Activated naive CD4-positive, alpha-beta T cell treated with Interleukin-2 at 50 U/mL for 16 hours (primary cell): ENCODE data around the gene MX1.

Experiments used
- DNase-seq: peaks from one replicate; pipeline ENCODE4 v3.0.0-alpha.2; 2020

MX1 gene

DNA sequence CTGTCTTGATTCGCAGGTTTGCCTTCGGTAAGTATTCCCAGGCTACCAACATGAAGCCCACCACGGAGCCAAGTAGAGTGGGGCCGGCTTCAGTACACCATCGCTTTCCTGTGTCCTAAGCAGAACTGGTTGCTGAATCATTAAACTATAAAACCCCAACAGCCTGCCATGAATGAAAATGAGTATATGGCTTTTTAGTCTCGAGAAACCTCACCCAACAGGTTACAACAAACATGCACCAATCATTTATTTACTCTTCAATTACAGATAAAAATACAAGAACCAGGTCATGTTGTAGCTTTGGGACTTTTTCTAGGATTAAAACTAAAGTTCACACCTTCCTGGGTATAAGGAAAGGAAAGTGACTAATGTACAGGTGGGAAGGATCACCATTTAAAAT lies 74.3 kb downstream of the MX1 start:
- DNase-seq = no peak

DNA sequence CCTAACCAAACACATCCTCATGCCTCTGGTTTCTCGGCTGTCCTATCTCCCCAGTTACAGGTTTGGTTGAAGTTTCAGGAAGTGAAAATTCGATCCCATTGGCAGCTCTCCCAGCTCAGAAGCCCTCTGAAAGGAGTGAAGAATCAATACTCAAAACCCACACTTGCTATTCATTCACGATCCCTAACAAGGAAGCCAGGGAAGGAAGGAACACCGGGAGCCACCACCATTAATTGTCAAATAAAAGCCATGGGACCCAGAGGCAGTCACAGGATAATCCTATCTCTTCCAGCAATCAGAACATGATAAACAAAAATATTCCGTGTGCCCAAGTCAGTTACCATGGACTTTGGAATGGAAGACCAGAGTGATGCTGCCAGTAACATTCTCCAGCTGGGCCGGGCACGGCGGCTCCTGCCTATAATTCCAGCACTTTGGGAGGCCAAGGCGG lies 74.9 kb downstream of the MX1 start:
- DNase-seq = no peak

DNA sequence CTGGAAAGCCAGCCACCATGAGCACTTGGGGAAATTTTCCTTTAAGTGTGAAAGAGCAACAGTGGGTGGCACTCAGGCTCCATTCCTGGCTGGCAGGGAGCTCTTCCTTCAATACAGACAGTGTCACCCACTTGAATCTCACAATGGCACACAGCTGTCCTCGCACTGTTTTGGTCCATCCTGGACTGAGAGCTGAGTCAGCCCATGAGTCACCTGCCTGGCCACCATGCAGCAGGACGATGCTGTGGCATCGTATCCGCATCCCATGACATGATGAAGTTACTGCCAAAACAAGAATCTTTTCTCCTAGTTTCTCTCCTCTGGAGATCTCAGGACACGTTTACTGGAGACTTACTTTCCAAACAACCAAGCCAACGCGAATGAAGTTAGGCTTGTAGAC lies 75.9 kb downstream of the MX1 start:
- DNase-seq = no peak

DNA sequence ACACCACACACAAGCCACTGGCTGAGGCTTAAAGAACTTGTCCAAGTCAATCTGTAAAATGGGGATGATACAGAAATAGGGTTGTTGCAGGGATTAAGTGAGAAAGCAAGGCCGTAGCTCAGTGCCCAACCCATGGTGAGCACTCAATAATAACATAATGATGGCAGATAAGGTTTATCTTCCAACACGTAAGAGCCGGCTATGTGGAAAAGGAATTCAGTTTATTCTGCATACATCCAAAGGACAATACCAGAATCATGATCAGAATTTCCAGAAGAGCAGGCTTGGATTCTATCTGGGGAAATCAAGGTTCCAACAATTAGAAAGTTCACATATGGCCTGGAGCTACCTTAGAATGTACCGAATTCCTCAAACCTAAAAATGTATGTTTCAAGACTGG lies 77.3 kb downstream of the MX1 start:
- no peak for DNase-seq

DNA sequence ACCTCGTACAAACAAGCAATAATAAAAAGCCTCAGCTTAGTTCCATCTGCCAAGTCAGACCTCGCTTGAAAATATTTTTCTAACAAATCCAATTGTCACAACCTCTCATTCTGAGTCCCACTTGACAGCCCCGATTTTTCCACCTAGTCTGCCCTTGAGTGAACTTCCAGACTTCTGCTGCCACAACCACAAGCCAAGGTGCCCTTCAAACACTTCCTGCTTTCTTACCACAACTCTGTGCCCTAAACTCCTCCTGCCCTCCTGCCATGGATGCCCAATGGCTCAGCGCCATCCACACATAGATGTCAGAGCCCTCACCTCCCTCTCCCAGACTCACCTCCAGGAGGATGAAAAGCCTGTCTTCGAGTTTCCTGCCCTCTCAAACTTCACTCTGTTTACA lies 78.0 kb downstream of the MX1 start:
- no peak for DNase-seq

DNA sequence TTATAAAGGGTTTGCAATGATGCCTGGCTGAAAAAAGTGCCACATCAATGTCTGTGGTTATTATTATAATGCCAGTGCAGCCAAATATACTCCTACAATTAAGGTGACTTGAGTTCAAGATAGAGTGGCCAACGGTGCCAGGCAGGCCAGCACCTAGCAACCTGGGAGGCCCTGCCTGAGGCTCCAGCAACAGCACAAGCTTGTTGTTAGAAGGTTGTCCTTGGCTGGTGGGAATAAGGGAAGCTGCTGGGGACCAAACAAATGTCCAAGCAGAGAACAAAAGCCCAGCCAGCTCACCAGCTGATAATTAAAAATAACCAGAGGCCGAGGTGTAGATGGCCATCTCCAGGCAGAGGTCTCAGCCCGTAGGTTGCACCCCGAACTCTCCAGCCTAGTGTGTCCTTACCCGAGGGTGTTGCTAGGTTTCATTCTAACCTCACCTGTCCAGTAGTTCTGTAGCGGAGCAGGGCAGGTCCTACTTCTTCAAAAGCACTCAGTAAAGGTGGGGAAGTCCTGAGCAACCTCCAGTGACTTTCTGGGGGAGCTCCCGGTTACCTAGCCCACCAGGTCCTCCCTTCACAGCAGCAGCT lies 80.1 kb downstream of the MX1 start:
- DNase-seq = no peak

DNA sequence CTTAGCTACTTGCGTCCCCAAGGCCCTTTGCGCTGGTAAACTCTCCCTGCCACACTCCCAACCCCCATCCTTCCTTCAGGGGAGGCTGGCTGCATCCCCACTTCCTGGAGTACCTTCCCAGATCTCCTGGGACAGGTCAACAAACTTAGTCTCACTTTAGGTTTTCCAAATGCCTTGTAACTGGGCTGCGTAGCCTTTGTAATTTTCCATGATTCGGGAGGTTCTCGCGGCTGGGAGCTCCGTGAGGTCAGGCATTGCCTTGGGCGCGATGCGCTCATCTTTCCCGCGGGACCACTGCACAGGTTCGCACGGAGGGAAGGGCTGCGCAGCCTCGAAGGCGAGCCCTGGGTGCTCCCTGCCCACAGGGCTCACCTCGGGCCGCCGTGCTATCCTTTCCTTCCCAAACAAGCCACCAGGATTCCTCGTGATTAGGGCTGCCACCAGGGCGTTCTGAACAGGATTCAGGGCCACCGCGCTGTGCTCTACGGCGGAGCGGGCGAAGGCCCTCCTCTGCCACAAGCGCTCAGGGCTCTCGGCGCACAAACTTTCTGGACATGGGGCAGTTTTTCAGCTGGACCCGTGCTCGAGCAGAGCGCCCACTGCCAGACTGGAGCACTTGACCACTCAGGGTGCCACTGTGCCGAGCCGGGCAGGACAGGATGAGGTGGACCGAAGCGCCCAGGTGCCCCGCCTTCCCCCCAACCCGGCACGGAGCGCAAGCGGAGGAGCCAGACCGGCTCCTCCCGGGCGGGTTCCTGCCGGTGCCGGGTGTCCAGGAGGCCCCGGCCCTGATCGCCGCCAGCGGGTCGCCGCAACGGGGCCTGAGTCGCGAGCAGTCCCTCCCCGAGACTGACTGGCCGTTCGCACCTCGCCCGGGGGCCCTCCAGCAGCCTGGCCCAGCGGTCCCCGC lies 80.8 kb downstream of the MX1 start:
- no peak for DNase-seq

DNA sequence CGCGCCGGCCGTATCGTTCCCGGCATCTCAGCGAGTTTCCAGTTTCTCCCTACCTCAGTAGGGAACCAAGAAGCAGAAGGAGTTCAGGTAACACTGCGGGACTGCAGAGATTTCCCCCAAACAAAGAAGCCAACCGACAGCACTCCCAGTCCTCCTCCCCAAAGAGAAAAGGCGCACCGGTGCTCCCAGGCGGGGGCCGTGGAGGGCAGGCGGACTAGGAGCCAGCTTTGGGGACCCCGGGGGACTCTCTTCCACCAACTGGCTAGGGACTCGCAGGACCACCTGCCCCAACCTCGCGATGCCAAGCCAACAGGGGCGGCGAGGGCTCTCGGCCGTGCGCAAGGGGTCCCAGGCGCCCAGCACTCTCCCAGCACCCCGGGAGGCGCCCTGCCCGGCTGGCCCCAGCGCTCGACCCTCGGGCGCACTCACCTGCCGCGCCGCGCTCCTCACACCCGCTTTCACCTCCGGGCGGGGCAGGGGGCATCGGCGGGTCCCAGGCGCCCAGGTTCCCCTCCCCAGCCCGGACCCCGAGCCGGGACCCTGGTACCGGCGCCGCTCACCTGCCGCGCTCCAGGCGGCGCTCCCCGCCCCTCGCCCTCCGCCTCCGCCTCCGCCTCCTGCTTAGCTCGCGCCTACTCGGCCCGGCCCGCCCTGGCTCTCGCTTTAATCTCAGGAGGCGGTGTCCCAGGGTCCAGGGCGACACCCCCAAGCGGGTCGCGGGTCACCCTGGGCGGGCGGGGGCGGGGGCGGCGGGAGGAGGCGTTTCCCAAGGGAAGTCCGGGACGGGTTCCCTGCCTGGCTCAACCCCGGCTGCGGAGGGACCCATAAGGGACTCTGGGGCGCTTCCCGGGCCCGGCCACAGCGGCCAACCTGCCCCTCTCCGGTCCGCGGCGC lies 81.7 kb downstream of the MX1 start, which contains the start of gene TMPRSS2:
TMPRSS2 (minus strand) TSS at position 638 of the 894 bp plus-strand sequence. CDS start 10,025 bp downstream, outside the sequence.
- DNase-seq = no peak

DNA sequence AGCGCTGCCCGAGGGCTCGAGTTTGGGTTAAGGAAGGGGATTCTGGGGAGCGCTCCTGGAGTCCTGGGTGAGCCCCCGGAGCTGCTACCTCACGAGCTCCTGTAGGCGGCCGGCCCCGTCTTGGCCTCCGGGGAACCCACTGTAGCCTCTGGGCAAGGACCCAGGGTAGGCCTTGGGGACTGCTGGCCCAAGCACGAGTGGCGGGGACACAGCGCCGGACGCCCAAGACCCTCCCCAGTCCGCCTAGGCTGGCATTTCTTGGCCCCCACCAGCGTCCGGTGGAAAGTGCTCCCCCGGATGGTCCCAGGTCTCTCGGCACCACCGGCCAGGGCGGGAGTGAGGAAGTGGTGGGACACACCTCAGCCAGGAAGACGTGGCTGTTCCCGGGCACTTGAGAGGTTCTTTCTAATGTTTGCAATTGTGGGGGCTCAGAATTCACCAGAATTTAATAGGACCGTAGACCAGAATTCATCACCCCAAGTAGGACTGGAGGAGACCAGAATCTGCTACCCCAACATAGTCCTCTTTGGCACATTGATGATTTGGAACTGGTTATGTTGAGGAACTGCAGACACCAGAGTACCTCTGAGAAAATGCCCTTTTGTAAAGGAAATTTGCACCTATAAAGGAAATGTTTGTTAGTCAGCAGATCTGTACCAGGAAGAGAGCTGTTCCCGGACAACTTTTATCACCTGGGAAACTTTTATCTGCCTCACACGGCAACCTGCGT lies 82.5 kb downstream of the MX1 start:
- no peak for DNase-seq
